GM19463 (cell line): ENCODE measurements around the gene CDK5.
"Not testable (repeated sequence)": the region's sequence is repeated elsewhere in the genome, so short reads cannot be mapped to it uniquely, and the experiment has no call there.

Source experiments
- ATAC-seq: cut with Tn5 transposase; IDR thresholded peaks from one replicate; pipeline ENCODE4 v1.9.1; 2021; ENCODE audit warnings: mild to moderate bottlenecking, moderate library complexity; ENCODE audit not compliant: unreplicated experiment

CDK5 gene

DNA sequence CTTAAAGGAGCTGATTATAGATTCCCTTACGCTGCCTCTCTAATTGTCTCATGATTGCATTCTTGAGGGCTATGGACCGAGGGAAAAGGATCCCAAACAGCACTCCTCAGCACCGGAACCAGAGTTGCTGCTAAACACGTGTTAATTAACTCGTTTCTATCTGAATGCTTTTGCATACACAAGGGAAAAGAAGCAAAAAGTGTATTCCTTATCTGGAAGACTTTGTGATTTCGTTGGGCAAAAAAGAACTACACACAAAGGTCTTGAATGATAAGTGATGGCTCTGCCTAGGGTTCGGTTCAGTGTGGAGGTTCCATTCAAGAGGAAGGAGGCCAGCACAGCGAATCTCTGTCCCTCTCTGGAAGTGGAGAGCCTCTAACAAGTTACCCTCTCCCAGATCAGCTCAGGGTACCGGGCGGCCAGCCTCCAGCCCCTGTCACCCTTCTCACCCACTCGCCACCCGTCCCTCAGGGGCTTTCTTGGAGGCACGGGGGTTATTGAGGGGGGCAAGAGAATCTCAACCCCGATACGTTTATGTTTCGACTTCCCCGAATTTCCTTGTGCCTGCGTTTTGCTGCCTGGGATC is 1.2 kb upstream of the CDK5 start:
- ATAC-seq = no peak

- peak; percentile 84 for ATAC-seq
These were observed 488 bp upstream of the CDK5 start for GRCh38 chr7:151057989-151058780.

DNA sequence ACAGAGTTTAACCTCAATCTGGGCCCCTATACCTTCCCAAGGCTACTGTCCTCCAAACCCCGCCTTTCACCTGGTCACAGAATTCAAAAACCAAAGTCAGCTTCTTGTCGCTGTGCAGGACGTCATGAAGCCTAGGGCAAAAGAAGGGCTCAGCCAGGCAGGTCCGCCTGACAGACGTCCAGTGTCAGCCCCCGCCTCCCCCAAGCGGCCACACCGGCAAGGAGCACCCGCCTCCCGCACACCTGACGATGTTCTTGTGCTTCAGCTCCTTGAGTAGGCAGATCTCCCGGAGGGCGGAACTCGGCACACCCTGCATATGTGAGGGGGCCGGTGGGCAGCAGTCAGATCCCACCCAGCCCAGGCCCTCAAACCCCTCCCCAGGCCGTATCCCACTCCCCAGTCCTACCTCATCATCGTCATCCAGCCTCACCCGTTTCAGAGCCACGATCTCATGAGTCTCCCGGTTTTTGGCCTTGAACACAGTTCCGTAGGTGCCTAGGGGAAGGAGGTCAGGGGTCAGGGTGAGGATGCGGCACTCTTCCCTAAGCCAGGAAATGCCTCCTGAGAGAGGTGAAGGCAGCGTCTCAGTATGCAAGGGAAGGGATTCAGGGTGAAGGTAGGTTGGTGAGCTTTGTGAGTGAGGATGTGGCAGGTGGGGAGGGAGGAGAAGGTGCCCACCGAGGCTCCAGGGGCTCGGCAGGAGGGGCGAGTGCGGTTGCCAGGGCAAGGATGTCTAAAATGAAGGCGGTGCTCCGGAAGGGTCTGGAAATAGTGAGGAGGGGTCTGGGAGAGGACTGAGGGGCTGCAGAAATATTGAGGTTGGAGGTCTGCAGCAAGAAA is 811 bp downstream of the CDK5 start:
- ATAC-seq = no peak

- no peak for ATAC-seq
These were observed 1.4 kb downstream of the CDK5 start for GRCh38 chr7:151056283-151056665.

DNA sequence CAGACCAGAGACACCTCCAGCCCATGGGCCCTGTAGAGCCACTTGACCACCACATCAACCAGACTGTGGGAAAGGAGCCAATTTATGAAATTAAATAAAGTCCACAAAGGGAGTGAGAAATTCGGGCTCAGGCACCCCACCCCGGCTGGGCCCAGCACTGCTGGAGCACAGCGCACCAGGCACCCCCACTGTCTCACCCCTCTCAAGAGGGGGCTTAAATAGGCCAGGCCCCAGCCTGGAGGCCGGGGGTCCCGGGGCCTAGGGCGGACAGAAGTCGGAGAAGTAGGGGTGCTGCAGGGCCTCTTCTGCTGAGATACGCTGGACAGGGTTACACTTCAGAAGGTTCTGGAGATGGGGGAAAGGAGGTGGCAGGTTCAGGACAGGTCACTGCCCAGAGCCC is 3.9 kb downstream of the CDK5 start:
- no peak for ATAC-seq

DNA sequence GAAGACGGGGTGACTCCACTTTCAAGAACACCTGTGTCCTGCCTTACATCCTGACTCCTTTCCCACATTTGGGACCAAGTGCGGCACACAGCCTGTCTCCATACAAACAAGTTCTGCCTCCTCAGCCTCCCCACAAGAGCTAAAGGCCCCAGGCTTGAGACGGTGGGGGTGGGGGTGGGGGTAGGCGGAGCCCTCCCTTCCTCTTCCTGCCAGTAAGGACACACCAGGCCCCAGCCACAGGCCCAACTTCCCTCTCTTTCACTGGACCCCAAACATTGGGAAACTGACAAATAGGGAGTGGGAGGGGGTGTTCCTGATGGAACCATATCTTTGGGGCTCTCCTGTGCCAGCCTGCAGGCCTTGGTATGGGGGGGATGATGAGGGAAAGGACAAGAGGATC is 4.6 kb downstream of the CDK5 start:
- no peak for ATAC-seq

DNA sequence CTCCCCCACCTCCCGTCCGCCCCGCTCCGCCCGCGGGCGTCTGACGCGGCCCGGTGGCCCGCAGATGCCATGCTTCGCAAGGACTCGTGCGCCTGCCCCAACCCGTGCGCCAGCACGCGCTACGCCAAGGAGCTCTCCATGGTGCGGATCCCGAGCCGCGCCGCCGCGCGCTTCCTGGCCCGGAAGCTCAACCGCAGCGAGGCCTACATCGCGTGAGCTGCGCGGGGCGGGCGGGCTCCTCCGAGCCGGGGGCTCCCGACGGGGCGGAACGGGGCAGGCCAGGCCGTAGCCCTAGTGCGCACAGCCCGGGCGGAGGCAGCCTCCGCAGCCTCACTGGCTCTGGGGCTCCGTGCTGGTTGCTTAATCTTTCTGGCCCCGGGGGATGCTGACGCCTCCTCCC is 6.6 kb downstream of the CDK5 start:
- ATAC-seq = no peak

- no peak for ATAC-seq
These were observed 8.7 kb downstream of the CDK5 start for GRCh38 chr7:151048911-151049463.

DNA sequence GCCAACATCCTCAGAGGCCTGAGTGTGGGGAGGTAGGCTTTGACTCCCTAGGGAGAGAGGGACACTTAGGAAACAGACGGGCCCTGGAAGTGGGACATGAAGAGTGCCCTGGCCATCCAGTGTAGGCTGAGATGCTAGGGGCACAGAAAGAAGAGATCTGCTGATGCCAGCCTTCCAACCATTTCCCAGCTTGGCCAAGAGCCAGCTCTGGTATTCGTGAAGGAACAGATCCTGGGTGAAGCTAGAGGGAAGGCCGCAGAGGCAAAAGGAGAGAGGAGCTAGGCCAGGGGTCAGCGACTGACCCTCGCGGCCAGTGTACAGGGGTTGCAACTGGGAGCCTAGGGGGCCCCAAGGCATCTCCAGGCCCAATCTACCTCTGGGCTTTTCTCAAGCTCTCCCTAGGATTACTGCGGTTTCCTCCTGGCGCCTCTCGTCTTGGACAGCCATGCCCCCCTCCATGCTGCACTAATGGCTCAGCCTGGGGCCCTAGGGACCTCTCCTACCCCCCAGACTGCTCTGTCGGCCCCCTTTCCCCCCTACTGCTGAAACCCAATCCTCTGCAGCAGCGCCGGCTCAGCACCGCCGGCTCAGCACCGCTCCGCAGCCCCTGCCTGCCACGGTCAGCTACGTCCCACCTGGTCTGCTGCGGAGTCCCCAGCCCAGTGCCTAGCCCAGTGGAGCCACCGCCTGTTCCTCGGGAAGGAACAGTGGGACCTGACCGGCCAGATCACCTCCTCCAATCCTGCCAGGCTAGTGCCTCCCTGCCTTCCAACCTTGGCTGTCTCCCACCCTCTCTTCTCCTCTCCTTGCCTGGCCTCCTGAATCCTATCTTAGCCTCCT is 9.5 kb downstream of the CDK5 start, which contains the start of gene ASIC3:
Gene ASIC3 (plus strand): TSS at position 556 of the 840 bp plus-strand sequence. CDS start 355 bp downstream, outside the sequence.
- no peak for ATAC-seq

- no peak for ATAC-seq
These were observed 10.8 kb downstream of the CDK5 start for GRCh38 chr7:151046603-151047573.

- ATAC-seq = no peak
These were observed 11.7 kb downstream of the CDK5 start for GRCh38 chr7:151045967-151046366.

GRCh38 chr7:151045262-151045661 is 12.4 kb downstream of the CDK5 start:
- ATAC-seq = no peak

DNA sequence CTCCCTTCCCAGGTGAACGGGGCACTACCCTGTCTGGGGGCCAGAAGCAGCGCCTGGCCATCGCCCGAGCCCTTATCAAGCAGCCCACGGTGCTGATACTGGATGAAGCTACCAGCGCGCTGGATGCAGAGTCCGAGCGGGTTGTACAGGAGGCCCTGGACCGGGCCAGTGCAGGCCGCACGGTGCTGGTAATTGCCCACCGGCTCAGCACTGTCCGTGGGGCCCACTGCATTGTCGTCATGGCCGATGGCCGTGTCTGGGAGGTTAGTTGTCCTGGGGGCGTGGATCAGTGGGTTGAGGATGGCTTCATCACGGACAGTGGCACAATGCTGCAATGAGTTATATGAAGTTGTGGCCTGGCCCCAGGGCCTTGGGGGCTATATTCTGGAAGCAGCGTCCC is 13.7 kb downstream of the CDK5 start:
- ATAC-seq = no peak

DNA sequence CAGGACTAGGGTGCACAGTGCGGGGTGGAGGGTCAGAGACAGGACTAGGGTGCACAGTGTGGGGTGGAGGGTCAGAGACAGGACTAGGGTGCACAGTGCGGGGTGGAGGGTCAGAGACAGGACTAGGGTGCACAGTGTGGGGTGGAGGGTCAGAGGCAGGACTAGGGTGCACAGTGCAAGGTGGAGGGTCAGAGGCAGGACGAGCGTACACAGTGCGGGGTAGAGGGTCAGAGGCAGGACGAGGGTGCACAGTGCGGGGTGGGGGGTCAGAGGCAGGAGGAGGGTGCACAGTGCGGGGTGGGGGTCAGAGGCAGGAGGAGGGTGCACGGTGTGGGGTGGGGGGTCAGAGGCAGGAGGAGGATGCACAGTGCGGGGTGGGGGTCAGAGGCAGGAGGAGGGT is 14.2 kb downstream of the CDK5 start:
- not testable (repeated sequence) for ATAC-seq

DNA sequence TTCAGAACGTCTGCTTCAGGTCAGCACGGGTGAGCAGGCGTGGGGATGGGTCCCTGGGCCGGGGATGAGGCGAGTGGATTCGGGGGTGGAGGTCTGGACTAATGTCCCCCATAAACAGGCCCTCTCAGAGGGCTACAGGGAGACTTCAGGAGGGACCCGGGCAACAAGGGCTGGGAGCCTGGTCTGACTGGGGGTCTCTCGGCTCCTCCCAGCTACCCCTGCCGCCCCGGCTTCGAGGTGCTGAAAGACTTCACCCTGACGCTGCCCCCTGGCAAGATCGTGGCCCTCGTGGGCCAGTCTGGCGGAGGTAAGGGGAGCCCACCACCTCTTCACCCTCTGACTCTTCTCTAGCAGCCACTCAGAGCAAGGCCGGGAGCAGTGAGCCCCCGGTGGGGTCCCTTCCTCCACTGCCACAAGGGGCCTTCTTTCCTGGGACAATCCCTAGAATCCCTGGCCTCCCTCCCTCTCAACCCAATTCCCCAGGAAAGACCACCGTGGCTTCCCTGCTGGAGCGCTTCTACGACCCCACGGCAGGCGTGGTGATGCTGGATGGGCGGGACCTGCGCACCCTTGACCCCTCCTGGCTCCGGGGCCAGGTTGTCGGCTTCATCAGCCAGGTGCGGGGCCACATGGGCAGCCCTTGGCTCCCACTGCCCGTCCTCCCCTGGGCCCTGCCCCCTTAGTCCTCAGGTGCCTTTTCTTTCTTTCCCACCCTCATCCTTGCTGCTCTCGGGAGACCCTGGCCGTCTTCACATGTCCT is 16.9 kb downstream of the CDK5 start:
- ATAC-seq = no peak

DNA sequence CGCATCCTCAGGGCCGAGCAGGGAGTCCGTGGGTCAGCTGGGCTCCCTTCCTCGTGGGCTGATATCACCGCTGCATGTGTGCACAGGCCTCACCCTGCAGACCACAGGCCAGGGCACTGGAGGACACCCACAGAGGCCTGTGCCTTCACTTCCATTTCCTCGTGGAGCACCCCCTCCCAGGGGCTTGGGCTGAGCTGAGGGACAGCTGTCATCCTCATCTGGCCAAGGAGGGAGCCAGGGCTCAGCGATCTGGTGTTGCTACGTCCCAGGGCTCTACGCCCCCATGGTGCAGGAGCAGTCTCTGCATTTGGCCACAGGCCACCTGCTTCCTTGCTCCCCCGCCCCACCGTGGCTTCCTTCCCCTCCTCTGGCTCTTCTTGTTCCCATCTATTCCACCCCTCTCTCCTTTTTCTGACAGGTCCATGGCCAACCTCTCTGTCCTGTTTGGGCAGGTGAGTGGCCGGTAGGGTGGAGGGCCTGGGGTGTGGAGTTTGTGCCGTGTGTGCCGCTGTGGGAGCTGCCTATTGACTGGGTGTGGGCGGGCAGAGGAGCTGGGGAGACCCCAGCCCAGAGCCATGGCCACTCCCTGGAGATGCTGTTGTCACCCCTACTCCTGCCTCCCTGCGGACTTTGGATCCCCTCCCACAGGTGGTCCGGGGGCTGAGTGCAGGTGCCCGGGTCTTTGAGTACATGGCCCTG is 17.7 kb downstream of the CDK5 start:
- no peak for ATAC-seq

DNA sequence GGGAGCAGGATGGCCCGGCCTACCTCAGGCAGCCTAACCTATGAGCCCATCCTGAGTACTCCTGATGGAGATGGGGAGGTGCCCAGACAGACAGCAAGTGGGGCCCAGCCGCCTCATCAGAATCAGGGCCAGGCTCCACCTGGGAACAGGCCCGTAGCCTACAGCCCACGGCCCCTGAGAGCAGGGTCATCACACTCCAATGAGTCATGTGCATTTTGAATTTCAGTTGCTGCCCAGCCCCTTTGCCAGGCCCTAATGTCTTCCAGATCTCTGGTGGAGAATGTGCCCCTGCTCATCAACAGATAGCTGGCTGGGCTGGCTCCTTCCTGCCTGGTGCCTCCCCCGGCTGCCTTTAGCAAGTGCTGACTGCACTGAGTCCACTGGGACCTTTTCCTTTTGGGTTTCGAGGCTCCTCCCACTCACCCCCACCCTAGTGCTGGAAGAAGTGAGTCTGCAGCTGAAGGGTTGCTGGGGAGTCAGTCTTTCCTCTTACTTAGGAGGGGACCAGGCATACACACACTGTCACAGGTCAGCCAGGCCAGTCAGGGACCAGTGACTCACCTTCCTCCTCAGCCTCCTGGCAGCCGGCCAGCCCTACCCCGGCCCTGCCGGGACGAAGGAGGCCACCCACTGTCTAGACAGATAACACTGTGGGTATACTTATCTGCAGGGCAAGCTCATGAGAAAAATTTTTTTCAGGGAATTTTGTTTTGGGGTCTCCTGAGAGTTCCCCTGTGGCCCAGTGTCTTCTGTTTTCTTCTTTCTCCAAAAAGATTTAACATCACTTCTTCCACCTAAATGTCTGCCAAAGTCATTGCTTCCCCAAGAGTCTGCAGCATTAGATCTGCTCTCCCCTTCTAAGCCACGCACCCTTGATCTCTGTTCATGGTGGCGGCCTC is 18.5 kb downstream of the CDK5 start:
- ATAC-seq = peak; percentile 80
